ENCODE data around the gene PRKAG1.

DNA sequence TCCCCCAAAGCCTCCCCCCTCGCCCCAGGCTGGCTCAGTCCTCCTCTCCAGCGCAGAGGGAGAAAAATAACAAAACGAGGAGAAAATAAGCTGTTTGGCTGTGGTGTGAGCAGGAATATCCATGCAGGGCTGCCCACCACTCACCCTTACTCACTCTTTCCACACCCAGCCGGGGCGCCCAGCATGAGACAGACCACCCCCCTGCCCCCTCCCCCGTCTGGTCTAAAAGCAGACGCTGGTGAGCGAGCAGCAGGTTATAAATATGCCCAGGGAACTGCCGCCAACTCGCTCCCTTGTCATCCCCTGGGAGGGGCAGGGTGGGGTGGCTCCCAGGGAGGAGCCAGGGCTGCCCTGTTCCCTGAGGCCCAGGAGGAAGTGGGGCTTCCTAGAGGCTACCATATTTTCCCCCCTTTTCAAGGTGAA lies 33.1 kb downstream of the PRKAG1 start:
- no peak for TF ChIP-seq ZNF416 (tag by site-specific recombination; IDR thresholded peaks at IDR 0.05)
- TF ChIP-seq ZNF510 (tag by site-specific recombination; IDR thresholded peaks at IDR 0.05; ENCODE audit: insufficient replicate concordance): no peak
- TF ChIP-seq, protein P1, sequence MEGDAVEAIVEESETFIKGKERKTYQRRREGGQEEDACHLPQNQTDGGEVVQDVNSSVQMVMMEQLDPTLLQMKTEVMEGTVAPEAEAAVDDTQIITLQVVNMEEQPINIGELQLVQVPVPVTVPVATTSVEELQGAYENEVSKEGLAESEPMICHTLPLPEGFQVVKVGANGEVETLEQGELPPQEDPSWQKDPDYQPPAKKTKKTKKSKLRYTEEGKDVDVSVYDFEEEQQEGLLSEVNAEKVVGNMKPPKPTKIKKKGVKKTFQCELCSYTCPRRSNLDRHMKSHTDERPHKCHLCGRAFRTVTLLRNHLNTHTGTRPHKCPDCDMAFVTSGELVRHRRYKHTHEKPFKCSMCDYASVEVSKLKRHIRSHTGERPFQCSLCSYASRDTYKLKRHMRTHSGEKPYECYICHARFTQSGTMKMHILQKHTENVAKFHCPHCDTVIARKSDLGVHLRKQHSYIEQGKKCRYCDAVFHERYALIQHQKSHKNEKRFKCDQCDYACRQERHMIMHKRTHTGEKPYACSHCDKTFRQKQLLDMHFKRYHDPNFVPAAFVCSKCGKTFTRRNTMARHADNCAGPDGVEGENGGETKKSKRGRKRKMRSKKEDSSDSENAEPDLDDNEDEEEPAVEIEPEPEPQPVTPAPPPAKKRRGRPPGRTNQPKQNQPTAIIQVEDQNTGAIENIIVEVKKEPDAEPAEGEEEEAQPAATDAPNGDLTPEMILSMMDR (tag by site-specific recombination; IDR thresholded peaks at IDR 0.05): no peak
- TF ChIP-seq, protein P2, sequence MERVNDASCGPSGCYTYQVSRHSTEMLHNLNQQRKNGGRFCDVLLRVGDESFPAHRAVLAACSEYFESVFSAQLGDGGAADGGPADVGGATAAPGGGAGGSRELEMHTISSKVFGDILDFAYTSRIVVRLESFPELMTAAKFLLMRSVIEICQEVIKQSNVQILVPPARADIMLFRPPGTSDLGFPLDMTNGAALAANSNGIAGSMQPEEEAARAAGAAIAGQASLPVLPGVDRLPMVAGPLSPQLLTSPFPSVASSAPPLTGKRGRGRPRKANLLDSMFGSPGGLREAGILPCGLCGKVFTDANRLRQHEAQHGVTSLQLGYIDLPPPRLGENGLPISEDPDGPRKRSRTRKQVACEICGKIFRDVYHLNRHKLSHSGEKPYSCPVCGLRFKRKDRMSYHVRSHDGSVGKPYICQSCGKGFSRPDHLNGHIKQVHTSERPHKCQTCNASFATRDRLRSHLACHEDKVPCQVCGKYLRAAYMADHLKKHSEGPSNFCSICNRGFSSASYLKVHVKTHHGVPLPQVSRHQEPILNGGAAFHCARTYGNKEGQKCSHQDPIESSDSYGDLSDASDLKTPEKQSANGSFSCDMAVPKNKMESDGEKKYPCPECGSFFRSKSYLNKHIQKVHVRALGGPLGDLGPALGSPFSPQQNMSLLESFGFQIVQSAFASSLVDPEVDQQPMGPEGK (tag by site-specific recombination; IDR thresholded peaks at IDR 0.05): no peak
- no peak for TF ChIP-seq ZSCAN18 (tag by site-specific recombination; IDR thresholded peaks at IDR 0.05)
- no peak for TF ChIP-seq ZNF785 (tag by site-specific recombination; IDR thresholded peaks at IDR 0.05)
- TF ChIP-seq KLF1 (tag by site-specific recombination; IDR thresholded peaks at IDR 0.05): peak; percentile 52
- TF ChIP-seq GLI4 (tag by site-specific recombination; IDR thresholded peaks at IDR 0.05): no peak

Data from HEK293 (cell line).